ENCODE measurements around the gene EME1.
A peak's percentile ranks its signal among the peaks of the same experiment; 100 is the strongest.

EME1 gene

GRCh38 chr17:50344731-50345365, 28.2 kb upstream of the EME1 start:
- no peak for DNase-seq (ENCODE audit: extremely low read depth, low read depth)
- no peak overlapping the region; the same call in 1 of the 2 replicates for H3K4me3 ChIP-seq (replicated peaks; ENCODE audit: low read depth, low read length)
- TF ChIP-seq CTCF (IDR thresholded peaks at IDR 0.05; ENCODE audit: low read depth, low read length, missing control alignments): no peak

GRCh38 chr17:50345432-50346312, 27.4 kb upstream of the EME1 start, which contains the start of gene XYLT2:
Gene XYLT2 (plus strand): TSS chr17:50346126. CDS start chr17:50346141, 15 bp downstream.
- H3K4me3 ChIP-seq (replicated peaks; ENCODE audit: low read depth, low read length): peak within 1 kb of the TSS; percentile 77
- TF ChIP-seq CTCF (IDR thresholded peaks at IDR 0.05; ENCODE audit: low read depth, low read length, missing control alignments): no peak
- DNase-seq (ENCODE audit: extremely low read depth, low read depth): no peak

GRCh38 chr17:50346313-50347116, 26.5 kb upstream of the EME1 start:
- H3K4me3 ChIP-seq (replicated peaks; ENCODE audit: low read depth, low read length): peak overlapping the region; percentile 77
- DNase-seq (ENCODE audit: extremely low read depth, low read depth): no peak
- TF ChIP-seq CTCF (IDR thresholded peaks at IDR 0.05; ENCODE audit: low read depth, low read length, missing control alignments): no peak

GRCh38 chr17:50347117-50347893, 25.7 kb upstream of the EME1 start:
- no peak for DNase-seq (ENCODE audit: extremely low read depth, low read depth)
- no peak for TF ChIP-seq CTCF (IDR thresholded peaks at IDR 0.05; ENCODE audit: low read depth, low read length, missing control alignments)

GRCh38 chr17:50347894-50348291, 25.1 kb upstream of the EME1 start:
- peak overlapping the region; percentile 77 for H3K4me3 ChIP-seq (replicated peaks; ENCODE audit: low read depth, low read length)
- TF ChIP-seq CTCF (IDR thresholded peaks at IDR 0.05; ENCODE audit: low read depth, low read length, missing control alignments): no peak
- DNase-seq (ENCODE audit: extremely low read depth, low read depth): no peak

More at GRCh38 chr17:50347117-50347893, 25.7 kb upstream of the EME1 start:
- peak overlapping the region; percentile 77 for H3K4me3 ChIP-seq (replicated peaks; ENCODE audit: low read depth, low read length)

Measured in HFF-Myc (cell line).